ENCODE data around the gene FMO5. TPM values are rescaled to one million over a fixed set of nuclear protein-coding genes. Genes with fewer than 3 reads are reported as not detected.

The FMO5 gene
- total and polyA plus RNA-seq, 10 of the 15 experiments (the other 5 are each of a cell fraction or from before 2014, with no cell fraction given): 0.05 to 0.58 (median 0.19) TPM

- TF ChIP-seq CEBPB (IDR thresholded peaks at IDR 0.05; ENCODE audit: borderline replicate concordance in 1 of 2, low read depth in 2 of 2, low read length in 2 of 2): no peak
- TF ChIP-seq PBX3 (IDR thresholded peaks at IDR 0.05; ENCODE audit: insufficient replicate concordance, low read depth, low read length): no peak
- TF ChIP-seq CREM (IDR thresholded peaks at IDR 0.05; ENCODE audit: low read depth): no peak
- TF ChIP-seq JUND (IDR thresholded peaks at IDR 0.05; ENCODE audit: low read depth, low read length): no peak
- no peak for FAIRE-seq
- POLR2A ChIA-PET: no interaction called here
- Histone ChIP-seq H3K4me2 (ENCODE audit: control insufficient read depth, insufficient read depth) (no peak overlapping the region), H3K27ac (ENCODE audit: control insufficient read depth, insufficient read depth) (no peak overlapping the region), H3K27me3 (replicated peaks in 1 of 2; ENCODE audit: control insufficient read depth in 2 of 2, insufficient read depth in 2 of 2, low read length in 1 of 2) (no peaks in the 10 kb centered on the region), H3K4me3 (no peak overlapping the region), H3K4me1 (ENCODE audit: control insufficient read depth, insufficient read depth, low read length) (no peaks in the 10 kb centered on the region), H3K9me3 (replicated peaks; ENCODE audit: control insufficient read depth, insufficient read depth, low read length) (no peaks in the 10 kb centered on the region; the same call in 2 of the 3 replicates), H4K20me1 (ENCODE audit: control insufficient read depth, insufficient read depth) (no peaks in the 10 kb centered on the region), H2AFZ (ENCODE audit: control insufficient read depth, low read depth, low read length) (no peak overlapping the region), H3K9ac (ENCODE audit: control insufficient read depth, insufficient read depth, low read length) (no peak overlapping the region), H3K79me2 (ENCODE audit: control insufficient read depth, insufficient read depth, low read length) (no peaks in the 10 kb centered on the region), H3K36me3 (ENCODE audit: control insufficient read depth in 2 of 2, insufficient read depth in 2 of 2, low read length in 1 of 2) (no peaks in the 10 kb centered on the region)
- RAD21 ChIA-PET (ENCODE audit: unreplicated experiment): no interaction called here
- no TSS peak for BruUV-seq (replicated peaks)
- ATAC-seq: no peak
- in situ Hi-C loops (cut with MboI) (no loop called here), intact Hi-C loops (cut with micrococcal nuclease; ENCODE audit: unreplicated experiment) (no loop called here)
- CTCF ChIA-PET: no interaction called here
- SMC1A ChIA-PET (ENCODE audit: uncharacterized antibody, unreplicated experiment): no interaction called here
- 54% methylated on average over 1 of the region's 1 CpG for WGBS (ENCODE audit: insufficient coverage, insufficient replicate concordance, low lambda C conversion rate, missing lambda C conversion rate)
- no peak for DNase-seq (ENCODE audit: low read depth, low spot score)
Measured at GRCh38 chr1:147201786-147202185, 23.4 kb downstream of the FMO5 start.

- Histone ChIP-seq H3K27ac (ENCODE audit: control insufficient read depth, insufficient read depth) (no peak overlapping the region), H3K36me3 (ENCODE audit: control insufficient read depth in 2 of 2, insufficient read depth in 2 of 2, low read length in 1 of 2) (no peaks in the 10 kb centered on the region), H2AFZ (ENCODE audit: control insufficient read depth, low read depth, low read length) (no peak overlapping the region), H3K9ac (ENCODE audit: control insufficient read depth, insufficient read depth, low read length) (no peak overlapping the region), H3K79me2 (ENCODE audit: control insufficient read depth, insufficient read depth, low read length) (no peaks in the 10 kb centered on the region), H3K4me1 (ENCODE audit: control insufficient read depth, insufficient read depth, low read length) (no peaks in the 10 kb centered on the region), H4K20me1 (ENCODE audit: control insufficient read depth, insufficient read depth) (no peaks in the 10 kb centered on the region), H3K4me2 (ENCODE audit: control insufficient read depth, insufficient read depth) (no peak overlapping the region), H3K27me3 (replicated peaks in 1 of 2; ENCODE audit: control insufficient read depth in 2 of 2, insufficient read depth in 2 of 2, low read length in 1 of 2) (no peaks in the 10 kb centered on the region), H3K9me3 (replicated peaks; ENCODE audit: control insufficient read depth, insufficient read depth, low read length) (no peaks in the 10 kb centered on the region; the same call in 2 of the 3 replicates), H3K4me3 (no peak overlapping the region)
- in situ Hi-C loops (cut with MboI): no loop called here
- CTCF ChIA-PET: no interaction called here
- intact Hi-C loops (cut with micrococcal nuclease; ENCODE audit: unreplicated experiment): no loop called here
- no TSS peak for BruUV-seq (replicated peaks)
- DNase-seq (ENCODE audit: low read depth, low spot score): no peak
- SMC1A ChIA-PET (ENCODE audit: uncharacterized antibody, unreplicated experiment): interaction anchor here (1.4 kb wide), 1 partner anchor 32 kb away, joined by 3 read pairs; no protein-coding TSS in a partner anchor
- no peak for ATAC-seq
- POLR2A ChIA-PET: no interaction called here
- WGBS (ENCODE audit: insufficient coverage, insufficient replicate concordance, low lambda C conversion rate, missing lambda C conversion rate): 60% methylated on average over 4 of the region's 4 CpGs
- no peak for FAIRE-seq
- RAD21 ChIA-PET (ENCODE audit: unreplicated experiment): no interaction called here
- TF ChIP-seq ESRRA (IDR thresholded peaks at IDR 0.05; ENCODE audit: low read length) (no peak), BACH1 (IDR thresholded peaks at IDR 0.05; ENCODE audit: borderline replicate concordance) (no peak), IRF4 (IDR thresholded peaks at IDR 0.05; ENCODE audit: low read depth, low read length) (no peak), ATF2 (IDR thresholded peaks at IDR 0.05; ENCODE audit: low read length) (no peak), KAT2A (conservative IDR thresholded peaks at IDR 0.05; ENCODE audit: control insufficient read depth, low read depth, low read length) (no peak), KLF5 (IDR thresholded peaks at IDR 0.05; ENCODE audit: partially characterized antibody) (no peak), E2F8 (IDR thresholded peaks at IDR 0.05; ENCODE audit: low read depth, partially characterized antibody) (no peak), EP300 (IDR thresholded peaks at IDR 0.05; ENCODE audit: borderline replicate concordance in 1 of 2, control insufficient read depth in 1 of 2, low read depth in 2 of 2, low read length in 2 of 2) (no peak), RUNX3 (IDR thresholded peaks at IDR 0.05; ENCODE audit: low read length) (no peak), KDM1A (IDR thresholded peaks at IDR 0.05; ENCODE audit: borderline replicate concordance) (no peak)
Measured at GRCh38 chr1:147201276-147201675, 23.9 kb downstream of the FMO5 start.

All from GM12878 (cell line).